AG08396 (cell line): ENCODE data around the gene POLE3.
"Not testable (repeated sequence)": the region's sequence is repeated elsewhere in the genome, so short reads cannot be mapped to it uniquely, and the experiment has no call there.

Experiments
- DNase-seq: peaks from one replicate; pipeline ENCODE4 v3.0.0; 2012; ENCODE audit warnings: low spot score, mixed read lengths

Gene POLE3

DNA sequence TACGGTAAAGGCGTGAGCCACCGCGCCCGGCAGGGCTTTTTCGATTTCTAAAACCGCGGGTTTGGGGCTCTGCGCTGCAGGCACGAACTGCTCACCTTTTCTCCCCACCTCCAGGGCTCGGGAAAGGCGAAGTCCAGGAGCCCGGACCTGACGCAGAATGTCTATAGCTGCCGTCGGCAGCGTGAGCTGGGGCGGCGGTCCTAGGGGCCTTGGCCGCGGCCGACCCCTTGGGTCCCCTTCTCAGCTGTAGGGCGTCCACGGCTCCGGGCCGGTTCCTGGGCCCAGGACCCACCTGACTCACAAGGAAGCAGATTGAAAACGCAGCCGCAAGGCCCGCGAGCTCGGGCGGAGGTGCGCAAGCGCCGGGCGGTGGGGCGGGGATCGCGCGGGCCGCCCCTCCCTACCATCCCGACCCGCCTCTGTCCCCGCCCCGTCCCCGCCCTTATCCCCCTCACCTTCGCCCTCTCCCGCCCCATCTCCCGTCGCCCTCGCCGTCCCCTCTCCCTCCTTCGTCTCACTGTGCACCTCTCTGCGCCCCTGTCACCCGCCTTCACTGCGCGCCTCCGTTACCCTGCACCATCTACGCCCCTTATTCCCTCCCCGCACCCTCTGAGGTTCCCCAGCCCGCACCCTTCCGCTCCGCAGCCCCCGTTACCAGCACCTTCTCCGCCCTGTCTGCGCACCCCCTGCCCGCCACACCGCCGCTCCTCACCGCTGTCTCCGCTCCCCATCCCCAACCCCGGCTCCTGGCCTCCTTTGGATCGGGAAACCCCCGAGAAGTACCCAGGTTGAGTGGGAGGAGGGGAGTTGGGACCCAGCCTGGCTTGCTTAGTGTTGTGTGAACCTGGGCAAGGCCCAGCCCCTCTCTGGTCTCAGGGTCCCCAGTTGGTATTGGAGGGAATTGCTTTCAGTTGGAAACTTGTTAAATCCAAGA lies 33.6 kb downstream of the POLE3 start, which contains the start of gene HDHD3:
HDHD3 (minus strand) TSS at position 353 of the 934 bp plus-strand sequence. CDS start 2,632 bp downstream, outside the sequence.
- DNase-seq = peak; percentile 91

DNA sequence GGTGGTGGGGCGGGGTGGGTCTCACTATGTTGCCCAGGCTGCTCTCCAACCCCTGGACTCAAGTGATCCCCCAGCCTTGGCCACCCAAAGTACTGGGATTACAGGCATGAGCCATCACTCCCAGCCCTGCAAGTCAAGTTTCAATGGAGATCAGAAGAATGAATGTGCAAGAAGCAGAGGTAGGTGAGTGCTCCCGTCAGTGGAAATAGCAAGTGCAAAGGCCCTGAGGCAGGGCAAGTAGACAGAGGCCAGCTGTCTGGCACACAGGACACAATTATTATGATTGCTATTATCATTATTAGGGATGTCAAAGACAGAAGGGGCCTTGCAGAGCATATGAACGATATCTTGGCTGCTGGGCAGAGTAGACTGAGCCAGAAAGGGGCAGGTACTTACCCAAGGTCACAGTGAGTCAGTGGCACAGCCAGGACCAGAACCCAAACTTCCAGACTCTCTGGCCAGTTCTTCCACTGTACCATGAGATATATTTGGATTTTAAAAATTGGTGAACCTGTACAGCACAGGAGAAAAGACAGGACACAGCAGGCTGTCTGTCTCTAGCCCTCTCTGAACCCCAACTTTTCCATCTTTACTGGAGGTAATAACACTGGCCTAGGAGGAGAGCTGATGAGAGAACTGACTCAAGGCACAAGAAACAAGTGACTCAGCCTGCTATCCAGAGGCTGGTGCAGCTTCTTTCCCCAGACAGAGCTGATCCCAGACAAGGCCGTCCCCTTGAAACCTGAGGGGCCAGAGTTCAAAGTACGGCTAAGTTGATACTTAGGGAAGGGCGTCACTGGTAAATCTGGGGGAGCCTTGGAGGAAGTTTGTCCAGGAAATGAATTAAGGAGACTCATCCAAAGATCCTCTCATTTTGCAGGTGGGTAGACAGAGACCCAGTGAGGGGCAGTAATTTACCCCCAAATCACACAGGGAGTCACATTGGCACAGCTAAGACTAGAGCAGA lies 35.1 kb downstream of the POLE3 start:
- peak; percentile 32 for DNase-seq

DNA sequence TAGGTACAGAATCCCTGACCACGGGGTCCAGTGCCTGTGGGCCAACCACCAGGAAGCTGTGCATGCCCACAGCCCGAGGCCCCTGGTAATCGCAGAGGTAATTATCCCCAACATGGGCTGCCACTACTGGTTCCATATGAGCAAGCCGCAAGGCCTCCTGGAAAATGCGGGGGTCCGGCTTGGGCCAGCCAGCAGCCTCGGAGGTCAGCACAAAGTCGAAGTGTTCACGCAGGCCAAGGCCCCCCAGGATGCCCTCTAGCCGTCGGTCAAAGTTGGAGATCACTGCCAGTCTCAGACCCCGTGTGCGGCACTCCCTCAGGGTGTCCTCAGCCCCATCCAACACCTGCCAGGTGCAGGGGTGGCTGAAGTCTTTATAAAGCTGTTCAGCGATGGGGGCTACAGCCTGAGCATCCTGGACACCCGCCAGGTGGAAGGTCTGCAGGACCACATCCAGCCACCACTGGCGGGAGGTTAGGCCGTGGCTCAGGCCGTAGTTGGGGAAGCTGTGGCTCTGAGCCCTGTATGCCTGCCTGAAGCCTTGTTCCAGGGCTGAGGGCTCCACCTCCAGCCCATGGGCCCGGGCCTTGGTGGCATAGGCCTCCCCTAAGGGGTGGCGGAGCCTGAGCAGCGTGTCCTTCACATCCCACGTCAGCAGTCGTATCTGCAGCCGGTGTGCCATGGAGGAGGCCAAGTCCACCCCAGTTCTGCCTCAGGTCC lies 36.6 kb downstream of the POLE3 start:
- DNase-seq = no peak

DNA sequence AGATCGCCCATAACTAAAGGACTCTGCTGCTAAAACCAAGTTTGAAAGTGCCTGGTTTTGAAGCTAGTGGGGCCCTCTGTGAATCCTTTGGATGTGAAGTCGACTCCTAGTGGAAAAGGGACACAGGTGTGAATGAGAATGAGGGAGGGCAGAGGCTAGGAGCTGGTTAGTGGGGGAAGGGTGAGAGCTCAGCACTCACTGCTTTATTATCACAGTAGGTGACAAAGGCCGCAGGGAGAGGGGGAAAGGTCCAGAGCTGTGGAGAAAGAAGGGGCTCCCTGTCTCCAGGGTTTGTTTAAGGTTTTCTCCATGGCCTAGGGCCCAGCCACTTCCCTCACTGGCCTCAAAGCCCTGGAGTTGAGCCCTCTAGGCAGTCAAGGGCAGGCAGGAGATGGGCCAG lies 37.2 kb downstream of the POLE3 start:
- DNase-seq = no peak

DNA sequence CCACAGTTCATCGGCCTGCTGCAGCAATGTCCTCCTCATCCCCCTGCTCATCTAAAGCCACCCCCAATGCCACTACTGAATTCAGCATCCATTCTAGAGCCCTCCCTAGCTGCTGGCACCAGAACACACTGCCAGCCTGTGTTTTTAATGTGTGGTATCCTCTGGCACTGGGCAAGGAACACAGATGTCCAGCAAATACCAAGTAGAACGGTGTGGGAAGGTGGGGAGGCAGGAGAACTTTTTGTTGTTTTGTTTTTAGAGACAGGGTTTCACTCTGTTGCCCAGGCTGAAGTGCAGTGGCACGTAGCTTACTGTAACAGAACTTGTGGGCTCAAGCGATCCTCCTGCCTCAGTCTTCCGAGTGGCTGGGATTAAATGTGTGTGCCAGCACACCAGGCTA lies 38.4 kb downstream of the POLE3 start:
- no peak for DNase-seq

DNA sequence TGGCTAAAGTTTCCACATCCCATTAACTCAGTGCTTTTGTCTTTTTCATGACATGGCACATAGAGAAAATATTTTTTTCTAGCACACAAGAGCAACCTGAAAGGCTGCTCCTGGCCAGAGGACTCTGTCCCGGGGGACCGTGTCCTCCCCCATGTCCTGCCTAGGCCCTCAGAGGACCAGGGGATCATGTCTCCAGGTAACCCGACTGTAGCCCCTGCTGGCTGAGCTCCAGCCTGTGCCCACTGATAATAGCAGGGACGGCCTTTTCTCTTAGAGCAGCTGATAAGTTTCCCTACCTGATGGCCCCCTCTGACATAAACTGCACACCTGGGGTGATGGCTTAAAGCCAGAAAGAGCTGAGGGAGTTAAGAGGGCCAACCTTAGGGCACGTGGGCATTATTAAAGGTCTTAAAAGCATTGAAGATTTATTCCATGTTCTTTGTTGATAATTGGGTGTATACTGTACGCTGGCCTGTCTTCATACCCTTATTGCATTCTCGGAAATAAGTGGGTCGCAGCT lies 39.6 kb downstream of the POLE3 start:
- no peak for DNase-seq

DNA sequence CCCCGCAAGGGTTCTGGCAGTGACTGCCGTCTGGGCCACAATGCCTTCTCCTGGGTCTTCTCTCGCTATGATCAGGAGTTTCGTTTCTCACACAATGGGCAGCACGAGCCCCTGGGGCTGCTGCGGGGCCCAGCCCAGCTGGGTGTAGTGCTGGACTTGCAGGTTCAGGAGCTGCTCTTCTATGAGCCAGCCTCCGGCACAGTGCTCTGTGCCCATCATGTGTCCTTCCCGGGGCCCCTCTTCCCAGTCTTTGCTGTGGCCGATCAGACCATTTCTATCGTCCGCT lies 40.7 kb downstream of the POLE3 start:
- DNase-seq = no peak

DNA sequence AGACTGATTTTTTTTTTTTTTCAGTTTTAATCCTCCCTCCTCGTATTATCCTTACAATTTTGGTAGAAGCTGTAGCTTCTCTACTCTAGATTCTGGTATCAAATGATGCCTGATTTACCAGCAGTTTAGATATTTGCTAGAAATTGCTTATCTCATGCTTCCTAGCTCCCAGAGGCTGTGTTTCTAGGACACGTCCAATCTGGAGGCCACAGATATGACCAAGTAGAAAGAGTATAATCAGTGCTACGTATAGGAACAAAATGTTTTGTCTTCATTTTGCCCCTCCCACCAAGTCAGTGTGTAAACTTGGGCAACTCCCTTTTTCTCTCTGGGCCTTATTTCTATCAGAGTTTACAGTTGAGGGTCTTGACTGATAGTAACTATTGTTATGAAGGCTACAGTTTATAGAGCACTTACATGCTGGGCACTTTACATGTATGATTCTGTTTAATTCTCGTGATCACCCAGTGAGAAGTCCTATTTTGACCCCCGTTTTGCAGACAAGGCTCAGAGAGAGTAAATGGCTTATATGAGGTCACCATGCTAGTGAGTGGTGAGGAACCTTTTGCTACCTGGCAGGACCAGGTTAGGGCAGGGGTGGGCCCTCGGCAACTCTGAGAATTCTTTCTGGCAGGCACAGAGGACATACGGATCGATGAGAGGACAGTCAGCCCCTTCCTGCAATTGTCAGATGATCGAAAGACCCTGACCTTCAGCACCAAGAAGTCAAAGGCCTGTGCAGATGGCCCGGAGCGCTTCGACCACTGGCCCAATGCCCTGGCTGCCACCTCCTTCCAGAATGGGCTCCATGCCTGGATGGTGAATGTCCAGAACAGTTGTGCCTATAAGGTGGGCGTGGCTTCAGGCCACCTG lies 41.3 kb downstream of the POLE3 start:
- no peak for DNase-seq

DNA sequence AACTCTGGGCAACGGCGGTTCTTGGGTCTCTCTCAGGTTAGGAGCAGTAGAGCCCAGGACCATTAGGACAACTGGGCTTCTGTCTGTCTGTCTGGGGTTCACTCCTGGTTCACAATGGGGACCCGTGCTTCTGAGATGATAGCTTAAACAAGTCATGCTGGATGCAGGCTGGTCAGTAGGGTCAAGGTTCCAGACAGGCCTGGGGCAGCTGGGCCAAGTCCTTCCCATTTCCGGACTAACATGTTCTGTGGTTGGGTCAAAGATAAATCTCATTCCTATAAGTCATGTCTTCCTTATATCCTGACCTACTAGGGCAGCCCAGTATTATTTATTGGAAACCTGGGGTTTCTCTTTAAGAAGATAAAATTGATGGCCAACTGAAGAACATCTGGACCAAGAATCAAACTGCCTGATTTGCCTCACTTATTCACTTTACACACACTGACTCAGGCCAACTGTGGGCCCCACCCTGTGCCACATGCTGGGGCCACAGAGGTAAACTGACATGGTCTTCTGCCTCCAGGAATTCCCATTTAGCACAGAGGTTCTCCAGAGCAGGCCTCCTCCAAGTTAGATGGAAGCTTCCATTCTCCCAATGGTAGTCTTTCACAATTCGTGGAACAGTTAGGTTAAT lies 42.0 kb downstream of the POLE3 start:
- DNase-seq = no peak

DNA sequence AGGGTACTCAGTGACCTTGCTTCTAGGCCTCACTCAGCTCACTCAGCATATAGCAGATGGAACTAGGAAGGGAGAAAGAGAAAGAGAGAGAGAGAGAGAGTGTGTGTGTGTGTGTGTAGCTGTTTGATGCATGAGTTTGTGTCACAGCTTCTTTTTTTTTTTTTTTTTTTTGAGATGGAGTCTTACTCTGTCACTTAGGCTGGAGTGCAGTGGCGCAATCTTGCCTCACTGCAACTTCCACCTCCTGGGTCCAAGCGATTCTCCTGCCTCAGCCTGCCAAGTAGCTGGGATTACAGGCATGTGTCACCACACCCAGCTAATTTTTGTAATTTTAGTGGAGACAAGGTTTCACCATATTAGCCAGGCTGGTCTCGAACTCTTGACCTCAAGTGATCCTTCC lies 44.8 kb downstream of the POLE3 start:
- DNase-seq = not testable (repeated sequence)

DNA sequence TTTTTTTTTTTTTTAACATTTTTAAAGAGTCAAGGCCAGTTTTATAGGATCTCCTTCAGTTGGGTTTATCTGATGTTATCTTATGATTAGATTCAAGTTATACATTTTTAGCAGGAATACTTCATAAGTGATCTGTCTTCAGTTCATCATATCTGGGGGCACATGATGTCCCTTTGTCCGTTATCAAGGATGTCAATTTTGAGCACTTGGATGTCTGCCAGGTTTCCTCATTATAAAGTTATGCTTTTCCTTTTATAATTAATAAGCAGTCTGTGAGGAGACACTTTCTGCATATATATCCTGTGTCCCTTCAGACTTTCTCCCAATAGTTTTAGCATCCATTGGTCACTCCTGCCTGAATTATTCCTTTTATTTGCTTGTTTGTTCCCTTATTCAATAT lies 45.5 kb downstream of the POLE3 start:
- no peak for DNase-seq

DNA sequence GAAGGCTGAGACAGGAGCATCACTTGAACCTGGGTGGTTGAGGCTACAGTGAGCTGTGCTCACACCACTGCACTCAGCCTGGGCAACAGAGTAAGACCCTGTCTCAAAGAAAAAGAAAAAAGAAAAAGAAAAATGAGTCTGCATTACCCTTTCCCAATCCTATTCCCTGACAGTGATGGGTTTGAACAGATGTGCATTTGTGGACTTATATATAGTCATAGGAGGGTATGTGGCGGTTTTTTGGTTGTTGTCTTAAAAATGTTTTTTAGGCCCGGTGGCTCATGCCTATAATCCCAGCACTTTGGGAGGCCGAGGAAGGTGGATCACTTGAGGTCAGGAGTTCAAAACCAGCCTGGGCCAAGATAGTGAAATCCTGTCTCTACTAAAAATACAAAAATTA lies 47.1 kb downstream of the POLE3 start:
- DNase-seq = no peak

DNA sequence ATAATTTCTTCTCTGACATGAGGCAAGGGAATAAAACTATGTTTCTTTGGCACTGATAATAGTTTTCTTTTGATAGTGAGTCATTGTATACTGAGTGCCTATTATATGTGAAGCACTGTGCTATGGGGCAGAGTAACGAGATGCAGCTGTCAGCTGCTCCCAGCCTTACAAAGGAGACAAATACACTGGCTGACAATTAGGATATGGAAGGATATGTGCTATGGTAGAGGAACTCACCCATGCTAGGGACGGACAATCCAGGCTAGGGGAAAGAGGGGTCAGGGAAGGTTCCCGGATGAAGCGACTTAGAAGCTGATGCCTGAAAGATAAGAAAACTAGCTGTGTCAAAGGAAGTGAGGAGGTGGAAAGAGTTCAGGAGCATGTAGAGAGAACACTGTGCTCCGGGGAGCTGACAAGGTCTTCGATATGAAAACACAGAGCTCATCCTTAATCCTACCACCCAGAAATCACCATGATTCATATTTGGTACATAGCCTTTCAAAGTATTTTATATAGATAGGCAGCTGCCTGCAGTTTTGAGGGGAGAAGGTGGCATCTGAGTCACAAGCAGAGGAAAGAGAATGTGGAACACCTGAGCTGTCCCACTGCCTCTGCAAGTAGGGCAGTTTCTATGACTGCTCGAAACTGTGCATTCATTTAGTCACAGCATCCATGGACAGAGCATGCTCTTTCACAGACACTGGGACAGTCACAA lies 49.0 kb downstream of the POLE3 start:
- DNase-seq = peak; percentile 45

DNA sequence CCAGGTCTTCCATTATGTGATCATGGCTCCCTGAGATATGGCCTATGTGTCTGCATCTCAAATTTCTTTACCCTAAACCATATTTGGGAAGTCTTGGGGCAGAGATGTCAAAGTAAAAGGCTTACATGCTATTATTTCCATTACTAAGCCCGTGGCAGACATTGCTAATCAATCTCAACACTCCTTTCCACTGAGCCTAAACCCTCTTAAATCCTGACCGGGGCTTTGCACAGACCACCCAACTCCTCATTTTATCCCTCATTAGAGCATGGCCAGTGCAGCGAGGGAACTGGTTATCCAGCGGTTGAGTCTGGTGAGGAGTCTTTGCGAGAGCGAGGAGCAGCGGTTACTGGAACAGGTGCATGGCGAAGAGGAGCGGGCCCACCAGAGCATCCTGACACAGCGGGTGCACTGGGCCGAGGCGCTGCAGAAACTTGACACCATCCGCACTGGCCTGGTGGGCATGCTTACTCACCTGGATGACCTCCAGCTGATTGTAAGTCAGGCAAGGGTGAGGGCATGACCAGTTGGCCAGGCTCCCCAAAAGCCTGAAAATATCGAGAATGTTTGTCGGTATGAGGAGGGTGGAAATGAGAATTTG lies 50.1 kb downstream of the POLE3 start:
- no peak for DNase-seq

DNA sequence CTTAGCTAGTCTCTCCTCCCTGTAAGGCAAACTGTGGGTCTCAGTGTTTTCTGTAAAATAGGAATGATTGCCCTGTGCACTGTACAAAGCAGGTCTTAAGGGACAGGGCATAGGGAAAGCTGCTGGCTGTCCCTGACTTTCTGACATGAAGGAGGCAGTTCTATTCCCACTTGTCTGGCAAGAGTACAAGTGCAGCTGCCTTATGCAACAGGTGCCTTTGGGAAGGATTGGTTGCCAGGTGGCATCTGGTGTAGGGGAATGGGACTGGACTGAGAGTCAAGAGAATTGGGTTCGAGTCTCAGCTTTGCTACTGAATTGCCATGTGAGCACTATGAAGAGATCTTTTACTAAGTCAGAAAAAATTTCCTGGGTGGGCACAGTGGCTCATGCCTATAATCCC lies 51.1 kb downstream of the POLE3 start:
- no peak for DNase-seq
